GM18498 (cell line): ENCODE data around the gene JAK2.
"Not testable (repeated sequence)": the region's sequence is repeated elsewhere in the genome, so short reads cannot be mapped to it uniquely, and the experiment has no call there.

ENCODE experiments used
- ATAC-seq: cut with Tn5 transposase; IDR thresholded peaks from one replicate; pipeline ENCODE4 v1.9.1; 2021; ENCODE audit warnings: mild to moderate bottlenecking, moderate library complexity; ENCODE audit not compliant: unreplicated experiment

JAK2 gene

DNA sequence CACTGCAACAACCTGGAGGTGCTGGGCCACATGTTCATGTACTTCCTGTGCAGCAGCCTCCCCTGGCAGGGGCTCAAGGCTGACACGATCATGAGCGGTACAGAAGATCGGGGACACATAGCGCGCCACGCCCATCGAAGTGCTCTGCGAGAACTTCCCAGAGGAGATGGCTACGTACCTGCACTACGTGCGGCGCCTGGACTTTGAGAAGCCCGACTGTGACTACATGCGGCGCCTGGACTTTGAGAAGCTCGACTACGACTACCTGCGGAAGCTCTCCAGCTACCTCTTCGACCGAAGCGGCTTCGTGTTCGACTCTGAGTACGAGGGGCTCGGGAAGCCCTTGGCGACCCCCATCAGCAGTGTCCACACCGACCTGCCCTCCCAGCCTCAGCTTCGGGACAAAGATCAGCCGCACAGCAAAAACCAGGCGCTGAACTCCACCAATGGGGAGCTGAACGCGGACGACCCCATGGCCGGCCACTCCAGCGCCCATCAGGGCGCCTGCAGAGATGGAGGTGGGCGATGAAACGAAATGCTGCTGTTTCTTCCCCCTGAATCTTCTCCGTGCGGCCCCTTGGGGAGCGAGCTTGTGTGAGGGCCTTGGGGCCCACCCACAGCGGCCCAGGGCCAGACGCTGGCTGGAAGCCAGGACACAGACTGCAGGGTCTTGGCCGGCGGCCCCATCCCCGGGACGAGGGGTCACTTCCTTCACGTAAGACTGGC is 56.5 kb downstream of the JAK2 start:
- ATAC-seq, result no peak

GRCh38 chr9:5042661-5043178 is 57.6 kb downstream of the JAK2 start:
- no peak for ATAC-seq

GRCh38 chr9:5043381-5043780 is 58.3 kb downstream of the JAK2 start:
- no peak for ATAC-seq

DNA sequence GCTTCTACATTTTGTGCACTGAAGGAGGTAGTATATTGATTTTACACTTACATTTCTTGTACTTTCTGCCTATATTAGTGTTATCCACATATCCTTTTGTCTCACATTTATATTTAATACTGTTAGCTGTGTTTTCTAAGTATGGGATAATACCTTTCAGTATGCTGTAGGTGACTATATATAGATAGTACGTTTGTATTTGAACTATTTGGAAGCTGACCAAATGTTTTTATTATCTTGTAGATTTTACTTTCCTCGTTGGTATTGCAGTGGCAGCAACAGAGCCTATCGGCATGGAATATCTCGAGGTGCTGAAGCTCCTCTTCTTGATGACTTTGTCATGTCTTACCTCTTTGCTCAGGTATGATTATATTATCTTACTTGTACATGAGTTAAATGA is 59.1 kb downstream of the JAK2 start:
- no peak for ATAC-seq

DNA sequence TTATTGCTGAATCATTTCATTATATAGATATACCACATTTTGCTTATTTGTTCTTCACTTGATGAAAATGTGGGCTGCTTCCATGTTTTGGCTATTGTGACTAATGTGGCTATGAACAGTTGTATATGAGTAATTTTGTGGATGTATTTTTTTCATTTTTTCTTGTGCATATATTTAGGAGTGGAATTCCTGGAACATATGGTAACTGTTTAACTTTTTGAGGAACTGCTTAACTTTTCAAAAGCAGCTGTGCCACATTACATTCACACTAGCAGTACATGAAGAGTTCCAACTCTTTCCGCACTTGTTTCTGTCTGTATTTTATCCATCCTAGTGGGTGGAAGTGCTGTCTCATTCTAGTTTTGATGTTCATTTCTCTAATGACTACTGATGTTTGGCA is 67.8 kb downstream of the JAK2 start:
- ATAC-seq, result no peak

- no peak for ATAC-seq
Measured at GRCh38 chr9:5062631-5063030, 77.6 kb downstream of the JAK2 start.

- ATAC-seq, result no peak
Measured at GRCh38 chr9:5072871-5073270, 87.8 kb downstream of the JAK2 start.

GRCh38 chr9:5073701-5074100 is 88.6 kb downstream of the JAK2 start:
- peak; percentile 46 for ATAC-seq

DNA sequence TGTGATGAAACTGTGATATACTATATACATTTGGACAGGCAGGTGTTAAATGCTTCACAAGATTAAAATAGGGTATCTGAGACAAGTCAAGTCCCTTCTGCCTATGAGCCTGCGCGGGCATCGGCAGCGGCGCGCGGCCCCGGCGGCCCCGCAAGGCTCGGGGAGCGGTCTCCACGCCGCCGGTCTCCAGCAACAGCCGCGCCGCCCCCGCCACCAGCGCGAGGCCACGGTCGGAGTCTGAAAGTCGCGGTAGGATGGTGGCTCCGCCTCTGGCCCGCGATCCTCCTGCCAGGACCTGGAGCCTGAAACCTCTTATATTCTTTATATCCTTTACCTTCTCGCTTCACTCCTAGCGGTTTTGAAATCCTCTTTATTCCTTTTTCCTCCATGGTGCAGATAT is 100.9 kb downstream of the JAK2 start:
- ATAC-seq, result no peak

DNA sequence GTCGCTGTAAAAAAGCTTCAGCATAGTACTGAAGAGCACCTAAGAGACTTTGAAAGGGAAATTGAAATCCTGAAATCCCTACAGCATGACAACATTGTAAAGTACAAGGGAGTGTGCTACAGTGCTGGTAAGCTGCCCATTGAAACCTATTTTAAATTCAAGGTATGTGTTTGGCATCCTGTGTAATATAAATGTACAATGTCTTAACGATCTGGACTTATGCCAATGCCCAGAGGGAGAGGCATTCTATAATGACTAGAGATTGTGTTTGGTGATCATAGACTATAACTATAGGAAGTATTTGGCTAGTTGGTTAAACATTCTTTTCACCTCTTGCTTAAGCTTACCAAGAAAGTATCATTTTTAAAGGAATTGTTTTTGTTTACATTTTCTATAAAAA is 104.7 kb downstream of the JAK2 start:
- ATAC-seq, result no peak

DNA sequence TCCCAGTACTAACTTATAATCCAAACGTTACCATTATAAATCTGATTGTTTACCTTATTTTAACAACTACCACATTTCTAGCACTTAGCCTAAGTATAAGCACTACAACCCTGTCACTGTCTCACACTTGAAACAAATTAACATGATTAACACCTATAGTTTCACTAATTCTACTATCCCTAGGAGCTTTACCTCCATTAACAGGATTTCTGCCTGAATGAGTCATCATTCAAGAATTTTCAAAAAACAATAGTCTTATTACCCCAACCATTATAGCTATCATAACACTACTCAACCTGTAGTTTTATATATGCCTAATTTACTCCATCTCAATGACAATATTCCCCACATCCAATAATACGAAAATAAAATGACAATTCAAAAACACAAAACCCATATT is 110.7 kb downstream of the JAK2 start:
- no peak for ATAC-seq

- ATAC-seq, result no peak
Measured at GRCh38 chr9:5099466-5099865, 114.4 kb downstream of the JAK2 start.

- ATAC-seq, result not testable (repeated sequence)
Measured at GRCh38 chr9:5101127-5101526, 116.1 kb downstream of the JAK2 start.

GRCh38 chr9:5106517-5106916 is 121.4 kb downstream of the JAK2 start:
- ATAC-seq, result not testable (repeated sequence)

- no peak for ATAC-seq
Measured at GRCh38 chr9:5110867-5111681, 126.0 kb downstream of the JAK2 start.

DNA sequence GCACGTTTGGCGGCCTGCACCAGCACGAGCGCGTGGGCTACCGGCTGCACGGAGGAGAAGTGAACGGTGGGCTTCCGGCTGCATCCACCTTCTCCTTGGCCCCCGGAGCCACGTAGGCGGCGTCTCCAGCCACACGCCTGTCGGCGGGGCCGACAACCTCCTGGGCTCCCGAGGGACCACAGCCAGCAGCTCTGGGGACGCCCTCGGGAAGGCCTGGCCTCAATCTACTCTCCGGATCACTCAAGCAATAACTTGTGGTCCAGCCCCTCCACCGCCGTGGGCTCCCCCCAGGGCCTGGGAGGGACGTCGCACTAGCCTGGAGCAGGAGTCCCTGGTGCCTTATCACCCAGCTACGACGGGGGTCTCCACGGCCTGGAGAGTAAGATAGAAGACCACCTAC is 126.6 kb downstream of the JAK2 start:
- no peak for ATAC-seq

GRCh38 chr9:5112109-5112592 is 127.1 kb downstream of the JAK2 start:
- no peak for ATAC-seq

DNA sequence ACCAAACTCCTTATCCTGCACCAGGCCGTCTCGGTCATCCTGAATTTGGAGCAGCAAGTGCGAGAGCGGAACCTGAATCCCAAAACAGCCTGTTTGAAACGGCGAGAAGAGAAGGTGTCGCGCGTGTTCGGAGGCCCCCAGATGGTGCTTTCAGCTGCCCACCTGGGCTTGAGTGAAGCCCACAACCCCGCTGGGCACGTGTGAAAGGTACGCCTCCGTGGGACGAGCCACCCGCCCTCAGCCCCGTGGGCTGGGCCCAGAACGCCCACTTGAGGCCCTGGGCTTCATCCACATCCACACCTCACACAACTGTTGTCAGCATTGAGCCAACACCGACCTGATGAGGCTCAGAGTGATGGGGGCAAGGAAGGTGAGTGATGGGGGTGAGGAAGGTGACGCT is 127.6 kb downstream of the JAK2 start:
- no peak for ATAC-seq

DNA sequence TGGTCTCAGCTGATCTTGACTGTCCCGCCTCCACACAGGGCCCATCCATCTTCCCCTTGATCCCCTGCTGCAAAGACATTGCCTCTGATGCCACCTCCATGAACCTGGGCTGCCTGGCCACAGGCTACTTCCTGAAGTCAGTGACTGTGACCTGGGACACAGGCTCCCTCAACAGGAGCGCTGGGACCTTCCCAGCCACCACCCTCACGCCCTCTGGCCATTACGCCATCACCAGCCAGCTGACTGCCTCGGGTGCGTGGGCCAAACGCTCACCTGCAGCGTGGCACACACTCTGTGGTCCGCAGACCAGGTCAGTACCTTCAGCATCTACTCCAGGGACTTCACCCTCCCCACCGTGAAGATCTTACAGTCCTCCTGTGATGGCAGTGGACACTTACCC is 128.5 kb downstream of the JAK2 start:
- ATAC-seq, result no peak

GRCh38 chr9:5113994-5114748 is 129.1 kb downstream of the JAK2 start:
- ATAC-seq, result no peak

DNA sequence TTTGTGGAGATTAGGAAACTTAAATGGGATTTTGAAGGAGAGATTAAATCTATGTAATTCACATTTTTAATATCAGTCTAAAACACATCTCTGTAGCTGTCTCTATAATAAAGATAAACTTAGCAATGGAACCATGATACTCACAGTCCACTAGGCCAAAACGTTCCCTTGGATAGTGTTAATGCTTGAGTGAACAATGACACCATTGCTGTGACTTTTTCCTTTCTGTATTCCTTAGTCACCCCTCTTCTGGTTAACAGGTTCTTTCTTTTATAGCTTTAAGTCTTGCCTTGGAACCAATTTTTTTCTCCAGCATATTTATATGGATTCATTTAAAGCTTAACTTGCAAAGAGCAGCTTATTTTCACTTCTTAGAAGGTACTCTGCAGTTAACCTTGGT is 137.0 kb downstream of the JAK2 start:
- ATAC-seq, result no peak
